Kidney (tissue), 14 donors: ENCODE data around the gene NCEH1. TPM values are rescaled to one million over a fixed set of nuclear protein-coding genes. Genes with fewer than 3 reads are reported as not detected.
A peak's percentile ranks its signal among the peaks of the same experiment; 100 is the strongest.

Source experiments
- DNase-seq, 5 donors: peaks; one replicate each; pipeline ENCODE4 v3.0.0-alpha.2; 2013 to 2020
- FAIRE-seq: peaks from 2 replicates; lab custom pipeline; 2012; peaks lifted over from hg19 to GRCh38; lab: Jason Lieb, UNC
- H3K27ac ChIP-seq, 2 donors: one replicate each; pipeline ENCODE4 v1.7.0; 2013; ENCODE audit warnings: low read depth in 2 of 2, low read length in 2 of 2, inconsistent platforms in 1 of 2
- H3K27me3 ChIP-seq: one replicate; pipeline ENCODE4 v1.7.1; 2013; ENCODE audit warnings: low read length, inconsistent platforms; ENCODE audit not compliant: control insufficient read depth, insufficient read depth
- H3K36me3 ChIP-seq, 3 donors: one replicate each; pipeline versions ENCODE4 v1.7.0 to v1.7.1; 2013; ENCODE audit warnings: low read length in 3 of 3, control low read depth in 1 of 3, inconsistent platforms in 1 of 3; ENCODE audit not compliant: insufficient read depth in 3 of 3, control insufficient read depth in 2 of 3
- H3K4me1 ChIP-seq, 3 donors: one replicate each; pipeline versions ENCODE4 v1.7.0 to v1.7.1; 2013; ENCODE audit warnings: low read length in 3 of 3, inconsistent platforms in 1 of 3, low read depth in 1 of 3; ENCODE audit not compliant: control insufficient read depth in 2 of 3, insufficient read depth in 2 of 3
- H3K4me3 ChIP-seq, 3 donors: one replicate each; pipeline versions ENCODE4 v1.7.0 to v1.8.1; 2013; ENCODE audit warnings: low read length in 3 of 3, control low read depth in 1 of 3, inconsistent platforms in 1 of 3
- H3K9ac ChIP-seq, 3 donors: one replicate each; pipeline versions ENCODE4 v1.7.0 to v1.7.1; 2013; ENCODE audit warnings: low read length in 3 of 3, control low read depth in 1 of 3, inconsistent platforms in 1 of 3
- H3K9me3 ChIP-seq, 3 donors: one replicate each; pipeline versions ENCODE4 v1.7.0 to v1.7.1; 2013; ENCODE audit warnings: low read length in 3 of 3, control low read depth in 1 of 3, inconsistent platforms in 1 of 3; ENCODE audit not compliant: control insufficient read depth in 2 of 3, insufficient read depth in 1 of 3
- intact Hi-C: fragments of 100-400 bp; cut with DNase I; formaldehyde crosslinking; loops from one replicate; pipeline ENCODE4 v1.11.1; 2022
- polyA plus RNA-seq: library from polyadenylated mRNA; stranded (reverse); fragments of 350-450 nt; fragmentation: Illumina TruSeq; extraction: RNeasy Lipid Tissue Mini Kit (QIAGEN cat#74804); gene quantifications from one replicate; pipeline ENCODE4 v1.2.3, GENCODE V29; 2014; ENCODE audit warnings: low read depth, low replicate concordance; ENCODE audit not compliant: insufficient read depth
- total RNA-seq: library from RNA; stranded (reverse); fragmentation: NEBNext Ultra II Directional; extraction: Animal tissue kit (Norgen Biotek cat#: 25700); gene quantifications from one replicate; pipeline ENCODE4 v1.2.1, GENCODE V29; 2021
- TF ChIP-seq, protein P1 (sequence below): IDR thresholded peaks from 3 replicates; pipeline ENCODE4 v1.5.1; 2012; ENCODE audit warnings: mild to moderate bottlenecking, moderate library complexity, borderline replicate concordance; ENCODE audit not compliant: insufficient read depth; ENCODE audit errors: extremely low read depth
- donor health status: control.
- donor health status: control.
- donor health status: control.
- donor health status: control.
- donor health status: control.
- donor health status: DM: yes; HTN: yes; CAD: no.
- donor health status: Normal renal cell carcinoma (clear cell type).

The NCEH1 gene
- total and polyA plus RNA-seq, 2 donors from 2014 or later, result 6.7 to 43.6 TPM

DNA sequence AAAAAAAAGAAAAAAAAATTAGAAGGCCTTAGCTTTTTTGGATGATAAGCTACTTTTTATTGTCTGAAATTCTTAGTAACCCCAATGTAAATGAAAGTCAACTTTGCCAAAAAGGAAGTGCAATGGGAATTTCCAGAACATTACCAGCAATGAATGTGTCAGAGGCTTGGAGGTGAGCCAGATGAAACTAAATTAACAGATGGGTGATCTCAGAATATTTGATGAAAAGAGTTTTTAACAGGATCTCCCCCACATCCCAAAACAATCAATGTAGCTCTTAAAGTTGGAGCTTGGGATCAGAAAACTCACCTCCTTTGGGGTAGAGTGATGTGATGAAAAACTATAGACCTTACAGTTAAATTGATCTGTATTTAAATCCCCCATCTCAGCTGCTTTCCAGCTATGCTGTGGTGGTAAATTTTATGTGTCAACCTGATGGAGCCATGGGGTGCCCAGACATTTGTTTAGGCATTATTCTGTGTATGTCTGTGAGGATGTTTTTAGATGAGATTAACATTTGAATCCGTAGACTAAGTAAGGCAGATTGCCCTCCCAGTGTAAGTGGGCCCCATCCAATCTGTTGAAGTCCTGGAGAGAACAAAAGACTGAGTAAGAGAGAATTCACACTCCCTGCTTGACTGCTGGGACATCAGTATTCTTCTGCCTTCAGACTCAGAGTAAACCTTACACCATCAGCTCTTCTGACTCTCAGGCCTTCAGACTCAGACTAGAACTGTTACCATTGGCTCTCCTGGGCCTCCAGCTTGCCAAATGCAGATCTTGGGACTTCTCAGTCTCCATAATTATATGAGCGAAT is 103.4 kb downstream of the NCEH1 start:
- intact Hi-C loops, result no loop called here
- no peaks in the 10 kb centered on the region for H3K36me3 ChIP-seq
- no peaks in the 10 kb centered on the region for H3K27me3 ChIP-seq
- H3K4me1 ChIP-seq, result no peaks in the 10 kb centered on the region
- FAIRE-seq, result no peak
- TF ChIP-seq, protein P1, sequence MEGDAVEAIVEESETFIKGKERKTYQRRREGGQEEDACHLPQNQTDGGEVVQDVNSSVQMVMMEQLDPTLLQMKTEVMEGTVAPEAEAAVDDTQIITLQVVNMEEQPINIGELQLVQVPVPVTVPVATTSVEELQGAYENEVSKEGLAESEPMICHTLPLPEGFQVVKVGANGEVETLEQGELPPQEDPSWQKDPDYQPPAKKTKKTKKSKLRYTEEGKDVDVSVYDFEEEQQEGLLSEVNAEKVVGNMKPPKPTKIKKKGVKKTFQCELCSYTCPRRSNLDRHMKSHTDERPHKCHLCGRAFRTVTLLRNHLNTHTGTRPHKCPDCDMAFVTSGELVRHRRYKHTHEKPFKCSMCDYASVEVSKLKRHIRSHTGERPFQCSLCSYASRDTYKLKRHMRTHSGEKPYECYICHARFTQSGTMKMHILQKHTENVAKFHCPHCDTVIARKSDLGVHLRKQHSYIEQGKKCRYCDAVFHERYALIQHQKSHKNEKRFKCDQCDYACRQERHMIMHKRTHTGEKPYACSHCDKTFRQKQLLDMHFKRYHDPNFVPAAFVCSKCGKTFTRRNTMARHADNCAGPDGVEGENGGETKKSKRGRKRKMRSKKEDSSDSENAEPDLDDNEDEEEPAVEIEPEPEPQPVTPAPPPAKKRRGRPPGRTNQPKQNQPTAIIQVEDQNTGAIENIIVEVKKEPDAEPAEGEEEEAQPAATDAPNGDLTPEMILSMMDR, result no peak
- no peaks in the 10 kb centered on the region for H3K9me3 ChIP-seq
- no peak overlapping the region for H3K9ac ChIP-seq
- no peak overlapping the region for H3K4me3 ChIP-seq
- H3K27ac ChIP-seq, result peak overlapping the region in 1 of 2 donors; percentile 71
- DNase-seq, result peak in 2 of 5 donors; percentile 51 to 76

GRCh38 chr3:172606021-172606420 is 104.8 kb downstream of the NCEH1 start:
- Histone ChIP-seq H3K9me3 (no peaks in the 10 kb centered on the region), H3K36me3 (no peaks in the 10 kb centered on the region), H3K27ac (peak overlapping the region in 1 of 2 donors; percentile 3), H3K4me1 (peaks cover 0 to 6% (median 0%) of the 10 kb centered on the region in 3 donors), H3K9ac (no peak overlapping the region), H3K4me3 (no peak overlapping the region), H3K27me3 (no peaks in the 10 kb centered on the region)
- FAIRE-seq, result no peak
- TF ChIP-seq, protein P1, result no peak
- DNase-seq, result no peak
- intact Hi-C loops, result no loop called here

- FAIRE-seq (no peak), DNase-seq (no peak)
- TF ChIP-seq, protein P1, result no peak
- H3K9me3 ChIP-seq, result no peaks in the 10 kb centered on the region
- peaks cover 0 to 12% (median 0%) of the 10 kb centered on the region in 3 donors for H3K4me1 ChIP-seq
- H3K9ac ChIP-seq, result no peak overlapping the region
- H3K27me3 ChIP-seq, result no peaks in the 10 kb centered on the region
- H3K4me3 ChIP-seq, result no peak overlapping the region
- H3K27ac ChIP-seq, result no peak overlapping the region
- intact Hi-C loops, result no loop called here
- H3K36me3 ChIP-seq, result no peaks in the 10 kb centered on the region
Measured at GRCh38 chr3:172604895-172605646, 105.8 kb downstream of the NCEH1 start.
